ENCODE measurements around the gene NECAB3. TPM values are rescaled to one million over a fixed set of nuclear protein-coding genes. Genes with fewer than 3 reads are reported as not detected.

The NECAB3 gene
- 12.1 and 16.1 TPM in 2 replicates for total RNA-seq

GRCh38 chr20:33674294-33675135 lies at the start of gene NECAB3:
Gene NECAB3 (minus strand): TSS chr20:33674428. CDS start chr20:33674352, 76 bp downstream.

GRCh38 chr20:33719989-33720709 lies 45.9 kb upstream of the NECAB3 start, which contains the start of gene PXMP4:
Gene PXMP4 (minus strand): TSS chr20:33720310. CDS start chr20:33720207, 103 bp downstream.

GRCh38 chr20:33686100-33686983 lies 12.1 kb upstream of the NECAB3 start, which contains the start of gene E2F1:
Gene E2F1 (minus strand): TSS chr20:33686385. CDS start chr20:33686264, 121 bp downstream.

GRCh38 chr20:33666293-33667244 lies 7.7 kb downstream of the NECAB3 start, which contains the start of gene ACTL10:
Gene ACTL10 (plus strand): TSS chr20:33666943. CDS start chr20:33667498, 555 bp downstream.

GRCh38 chr20:33662172-33662571 lies 12.1 kb downstream of the NECAB3 start, which contains the start of gene C20orf144:
Gene C20orf144 (plus strand): TSS chr20:33662327. CDS start chr20:33662346, 19 bp downstream.

Other genes with a start within 250 kb of the NECAB3 start
- gene SNTA1, start 230.7 kb downstream of the NECAB3 start, total RNA-seq: 3.8 and 12.3 TPM in 2 replicates
- 3.6 and 5.1 TPM in 2 replicates for gene CBFA2T2, start 184.3 kb downstream of the NECAB3 start, total RNA-seq
- gene C20orf144, start 12.1 kb downstream of the NECAB3 start, total RNA-seq: 0.24 TPM in 1 of 2 replicates, not detected in the other
- 1.5 and 2.7 TPM in 2 replicates for gene ACTL10, start 7.5 kb downstream of the NECAB3 start, total RNA-seq
- gene E2F1, start 12.0 kb upstream of the NECAB3 start, total RNA-seq: 0.43 and 2.2 TPM in 2 replicates
- 3.6 and 8.7 TPM in 2 replicates for gene PXMP4, start 45.9 kb upstream of the NECAB3 start, total RNA-seq
- 0.64 and 0.72 TPM in 2 replicates for gene ZNF341, start 57.6 kb upstream of the NECAB3 start, total RNA-seq
- 20.5 and 38.1 TPM in 2 replicates for gene CHMP4B, start 136.9 kb upstream of the NECAB3 start, total RNA-seq